Glutamatergic neuron (in vitro differentiated cells): ENCODE results near the gene CCDC92. TPM values are rescaled to one million over a fixed set of nuclear protein-coding genes. Genes with fewer than 3 reads are reported as not detected.

Experiments used
- DNase-seq: peaks from one replicate; pipeline ENCODE4 v3.0.0; 2022
- H3K27ac Mint-ChIP-seq: one replicate; pipeline ENCODE4 v1.8.0; 2020; ENCODE audit warnings: mild to moderate bottlenecking, mixed read lengths, inconsistent platforms; ENCODE audit not compliant: unreplicated experiment
- H3K27me3 Mint-ChIP-seq: one replicate; pipeline ENCODE4 v1.8.0; 2020; ENCODE audit warnings: mild to moderate bottlenecking, moderate library complexity, mixed read lengths, inconsistent platforms; ENCODE audit not compliant: unreplicated experiment
- H3K36me3 Mint-ChIP-seq: one replicate; pipeline ENCODE4 v1.8.0; 2020; ENCODE audit warnings: mild to moderate bottlenecking, mixed read lengths, inconsistent platforms; ENCODE audit not compliant: unreplicated experiment
- H3K4me1 Mint-ChIP-seq: one replicate; pipeline ENCODE4 v1.8.0; 2020; ENCODE audit warnings: mild to moderate bottlenecking, low read depth, mixed read lengths, inconsistent platforms; ENCODE audit not compliant: unreplicated experiment
- H3K4me3 Mint-ChIP-seq: one replicate; pipeline ENCODE4 v1.8.0; 2020; ENCODE audit warnings: mild to moderate bottlenecking, mixed read lengths, inconsistent platforms; ENCODE audit not compliant: unreplicated experiment
- H3K9me3 Mint-ChIP-seq: one replicate; pipeline ENCODE4 v1.8.0; 2020; ENCODE audit warnings: mild to moderate bottlenecking, moderate library complexity, mixed read lengths, inconsistent platforms; ENCODE audit not compliant: unreplicated experiment
- total RNA-seq: library from RNA; stranded (reverse); fragmentation: NEBNext Ultra II Directional; extraction: Animal tissue kit (Norgen Biotek cat#: 25700); gene quantifications from one replicate; pipeline ENCODE4 v1.2.1, GENCODE V29; 2021; ENCODE audit not compliant: unreplicated experiment
- TF ChIP-seq, protein P1 (sequence below): fragments of 200-600 bp; sonication (generic); IDR thresholded peaks from one replicate; pipeline ENCODE4 v1.5.0; 2021; ENCODE audit not compliant: partially characterized antibody, unreplicated experiment

The CCDC92 gene
- total RNA-seq, 1 donor from 2014 or later: 96.2 TPM

DNA sequence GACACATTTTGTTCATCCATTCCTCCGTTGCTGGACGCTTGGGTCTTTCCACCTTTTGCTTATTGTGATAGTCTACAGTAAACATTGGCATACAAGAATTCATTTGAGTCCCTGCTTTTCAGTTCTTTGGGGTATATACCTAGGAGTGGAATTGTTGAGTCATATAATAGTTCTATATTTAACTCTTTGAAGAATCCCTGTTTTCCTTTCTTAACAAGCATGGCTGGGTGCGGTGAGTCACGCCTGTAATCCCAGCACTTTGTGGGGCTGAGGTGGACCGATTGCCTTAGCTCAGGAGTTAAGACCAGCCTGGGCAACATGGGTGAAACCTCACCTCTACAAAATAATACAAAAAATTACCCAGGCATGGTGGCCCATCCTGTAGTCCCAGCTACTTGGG lies 75.4 kb downstream of the CCDC92 start:
- Mint-ChIP-seq H3K4me1 (no peaks in the 10 kb centered on the region), H3K36me3 (peaks cover 11% of the 10 kb centered on the region), H3K9me3 (peaks cover 5% of the 10 kb centered on the region), H3K4me3 (no peak overlapping the region), H3K27ac (no peak overlapping the region), H3K27me3 (peaks cover 8% of the 10 kb centered on the region)
- no peak for DNase-seq
- TF ChIP-seq, protein P1, sequence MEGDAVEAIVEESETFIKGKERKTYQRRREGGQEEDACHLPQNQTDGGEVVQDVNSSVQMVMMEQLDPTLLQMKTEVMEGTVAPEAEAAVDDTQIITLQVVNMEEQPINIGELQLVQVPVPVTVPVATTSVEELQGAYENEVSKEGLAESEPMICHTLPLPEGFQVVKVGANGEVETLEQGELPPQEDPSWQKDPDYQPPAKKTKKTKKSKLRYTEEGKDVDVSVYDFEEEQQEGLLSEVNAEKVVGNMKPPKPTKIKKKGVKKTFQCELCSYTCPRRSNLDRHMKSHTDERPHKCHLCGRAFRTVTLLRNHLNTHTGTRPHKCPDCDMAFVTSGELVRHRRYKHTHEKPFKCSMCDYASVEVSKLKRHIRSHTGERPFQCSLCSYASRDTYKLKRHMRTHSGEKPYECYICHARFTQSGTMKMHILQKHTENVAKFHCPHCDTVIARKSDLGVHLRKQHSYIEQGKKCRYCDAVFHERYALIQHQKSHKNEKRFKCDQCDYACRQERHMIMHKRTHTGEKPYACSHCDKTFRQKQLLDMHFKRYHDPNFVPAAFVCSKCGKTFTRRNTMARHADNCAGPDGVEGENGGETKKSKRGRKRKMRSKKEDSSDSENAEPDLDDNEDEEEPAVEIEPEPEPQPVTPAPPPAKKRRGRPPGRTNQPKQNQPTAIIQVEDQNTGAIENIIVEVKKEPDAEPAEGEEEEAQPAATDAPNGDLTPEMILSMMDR: no peak

DNA sequence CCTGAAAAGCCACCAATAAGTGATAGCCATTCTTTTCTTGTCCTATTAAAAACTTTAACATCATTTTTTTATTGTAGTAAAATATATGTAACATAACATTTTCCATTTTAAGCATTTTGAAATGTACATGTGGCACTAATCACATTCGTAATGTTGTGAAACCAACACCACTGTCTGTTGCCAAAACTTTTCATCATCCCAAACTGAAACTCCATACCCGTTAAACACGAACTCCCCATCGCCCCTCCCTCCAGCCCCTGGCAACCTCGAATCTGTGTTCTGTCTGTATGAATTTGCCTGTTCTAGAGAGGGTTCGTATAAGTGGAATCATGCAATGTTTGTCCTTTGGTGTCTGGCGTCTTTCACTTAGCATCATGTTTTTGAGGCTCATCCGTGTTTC lies 75.9 kb downstream of the CCDC92 start:
- no peak overlapping the region for H3K4me3 Mint-ChIP-seq

DNA sequence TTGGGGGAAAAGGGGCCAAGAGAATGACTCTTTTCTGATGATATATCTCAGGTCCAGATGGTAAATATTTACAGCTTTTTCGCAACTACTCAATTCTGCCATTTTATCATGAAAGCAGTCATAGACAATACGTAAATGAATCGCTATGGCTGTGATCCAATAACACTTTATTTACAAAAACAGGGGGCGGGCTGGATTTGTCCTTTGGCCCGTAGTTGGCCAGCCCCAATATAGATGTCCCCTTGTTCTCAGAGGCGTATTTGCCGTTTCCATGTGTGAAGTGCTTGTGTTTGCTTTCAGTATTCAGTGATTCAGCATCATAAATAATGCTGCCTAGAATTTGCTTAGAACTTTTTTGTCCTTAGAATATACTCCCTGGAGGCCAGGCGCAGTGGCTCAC lies 77.2 kb downstream of the CCDC92 start:
- Mint-ChIP-seq H3K4me3 (no peak overlapping the region), H3K36me3 (peaks cover 11% of the 10 kb centered on the region), H3K27ac (no peak overlapping the region), H3K4me1 (no peaks in the 10 kb centered on the region), H3K9me3 (peaks cover 3% of the 10 kb centered on the region), H3K27me3 (peaks cover 8% of the 10 kb centered on the region)
- TF ChIP-seq, protein P1: no peak
- DNase-seq: no peak

More for the DNA sequence above, 75.9 kb downstream of the CCDC92 start:
- Mint-ChIP-seq H3K27ac (no peak overlapping the region), H3K9me3 (peaks cover 5% of the 10 kb centered on the region), H3K36me3 (peaks cover 11% of the 10 kb centered on the region), H3K4me1 (no peaks in the 10 kb centered on the region), H3K27me3 (peaks cover 7% of the 10 kb centered on the region)
- TF ChIP-seq, protein P1: no peak
- no peak for DNase-seq

DNA sequence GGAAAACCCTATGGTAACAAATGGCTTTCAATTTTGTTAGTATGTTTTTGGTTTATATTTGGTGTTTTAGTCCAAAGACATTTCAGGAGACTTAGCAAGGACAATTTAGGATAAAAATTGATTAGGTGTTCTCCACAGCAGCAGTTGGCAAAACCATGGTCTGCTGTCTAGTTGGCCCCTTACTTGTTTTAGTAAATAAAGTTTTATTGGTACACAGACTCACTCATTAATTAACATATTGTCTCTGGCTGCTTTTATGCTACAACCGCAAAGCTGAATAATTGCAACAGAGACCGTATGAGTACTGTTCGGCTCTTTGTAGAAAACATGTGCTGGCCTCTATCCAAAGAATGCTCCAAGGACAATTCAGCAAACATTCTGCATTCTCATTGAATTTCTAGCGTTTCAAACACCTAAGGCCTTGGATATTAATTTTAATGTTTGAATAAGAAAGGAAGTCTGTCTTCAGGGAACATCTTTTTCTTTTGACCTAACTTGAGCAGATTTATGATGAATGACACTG lies 77.7 kb downstream of the CCDC92 start:
- Mint-ChIP-seq H3K4me1 (no peaks in the 10 kb centered on the region), H3K36me3 (peaks cover 8% of the 10 kb centered on the region), H3K27me3 (peaks cover 8% of the 10 kb centered on the region), H3K27ac (no peak overlapping the region), H3K4me3 (no peak overlapping the region), H3K9me3 (peaks cover under 1% of the 10 kb centered on the region)
- TF ChIP-seq, protein P1: no peak
- DNase-seq: no peak

DNA sequence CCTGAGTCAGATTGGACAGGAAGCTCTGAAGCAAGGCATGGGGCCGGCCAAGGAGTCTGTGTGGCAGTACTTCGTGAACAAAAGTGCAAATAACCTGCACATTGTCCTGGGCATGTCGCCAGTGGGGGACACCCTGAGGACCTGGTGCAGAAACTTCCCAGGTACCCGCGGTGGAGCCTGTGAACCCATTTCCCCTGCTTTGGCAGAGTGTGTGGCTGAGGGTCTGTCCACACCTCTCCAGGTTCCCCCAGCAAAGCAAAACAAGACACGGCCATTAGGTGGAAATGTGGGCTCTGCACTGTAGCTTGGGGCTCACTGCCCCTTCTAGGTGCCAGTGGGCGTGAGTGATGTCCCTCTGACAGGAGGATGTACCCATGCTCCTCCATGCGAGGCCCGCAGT lies 79.4 kb downstream of the CCDC92 start:
- Mint-ChIP-seq H3K36me3 (no peaks in the 10 kb centered on the region), H3K9me3 (peaks cover 7% of the 10 kb centered on the region), H3K27me3 (peaks cover 8% of the 10 kb centered on the region), H3K4me1 (peaks cover 5% of the 10 kb centered on the region), H3K27ac (no peak overlapping the region), H3K4me3 (no peak overlapping the region)
- DNase-seq: no peak
- TF ChIP-seq, protein P1: no peak
